Measurements from ENCODE around the gene PPP2R5E. TPM values are rescaled to one million over a fixed set of nuclear protein-coding genes. Genes with fewer than 3 reads are reported as not detected.

Gene PPP2R5E
- total RNA-seq, 6 experiments from 2014 or later: 12.5 to 34.8 (median 18.2) TPM

DNA sequence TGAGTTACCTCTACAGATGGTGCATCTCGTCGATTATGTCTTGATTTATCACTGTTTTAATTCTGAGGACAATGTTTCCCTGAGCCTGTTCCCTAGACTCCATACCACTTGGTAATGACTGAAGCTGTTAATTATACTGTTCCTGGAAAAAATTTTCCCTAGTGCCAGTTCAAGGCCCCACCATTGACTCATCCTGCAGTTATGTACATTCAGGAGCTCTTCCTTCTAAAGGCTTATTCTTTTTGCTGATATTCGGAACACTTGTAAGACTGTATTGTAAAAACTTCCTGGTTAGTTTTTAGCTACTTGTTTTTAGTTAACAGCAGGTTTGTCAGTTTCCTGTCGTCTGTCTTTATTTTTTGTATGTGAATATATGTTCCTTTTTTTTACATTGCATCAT lies 30.4 kb upstream of the PPP2R5E start:
- intact Hi-C loops (cut with DNase I): no loop called here
- Histone ChIP-seq H3K27me3 (no peaks in the 10 kb centered on the region), H3K4me1 (no peaks in the 10 kb centered on the region), H3K4me3 (no peak overlapping the region), H3K9me3 (no peaks in the 10 kb centered on the region), H3K27ac (no peak overlapping the region), H3K36me3 (no peaks in the 10 kb centered on the region)
- DNase-seq (no peak), ATAC-seq (no peak)
- 49% methylated on average over 4 of the region's 4 CpGs for WGBS (ENCODE audit: insufficient coverage, low coverage, low lambda C conversion rate, missing lambda C conversion rate)
- TF ChIP-seq, protein P1, sequence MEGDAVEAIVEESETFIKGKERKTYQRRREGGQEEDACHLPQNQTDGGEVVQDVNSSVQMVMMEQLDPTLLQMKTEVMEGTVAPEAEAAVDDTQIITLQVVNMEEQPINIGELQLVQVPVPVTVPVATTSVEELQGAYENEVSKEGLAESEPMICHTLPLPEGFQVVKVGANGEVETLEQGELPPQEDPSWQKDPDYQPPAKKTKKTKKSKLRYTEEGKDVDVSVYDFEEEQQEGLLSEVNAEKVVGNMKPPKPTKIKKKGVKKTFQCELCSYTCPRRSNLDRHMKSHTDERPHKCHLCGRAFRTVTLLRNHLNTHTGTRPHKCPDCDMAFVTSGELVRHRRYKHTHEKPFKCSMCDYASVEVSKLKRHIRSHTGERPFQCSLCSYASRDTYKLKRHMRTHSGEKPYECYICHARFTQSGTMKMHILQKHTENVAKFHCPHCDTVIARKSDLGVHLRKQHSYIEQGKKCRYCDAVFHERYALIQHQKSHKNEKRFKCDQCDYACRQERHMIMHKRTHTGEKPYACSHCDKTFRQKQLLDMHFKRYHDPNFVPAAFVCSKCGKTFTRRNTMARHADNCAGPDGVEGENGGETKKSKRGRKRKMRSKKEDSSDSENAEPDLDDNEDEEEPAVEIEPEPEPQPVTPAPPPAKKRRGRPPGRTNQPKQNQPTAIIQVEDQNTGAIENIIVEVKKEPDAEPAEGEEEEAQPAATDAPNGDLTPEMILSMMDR (IDR thresholded peaks at IDR 0.05): no peak
- no peak for TF ChIP-seq POLR2A (IDR thresholded peaks at IDR 0.05)

DNA sequence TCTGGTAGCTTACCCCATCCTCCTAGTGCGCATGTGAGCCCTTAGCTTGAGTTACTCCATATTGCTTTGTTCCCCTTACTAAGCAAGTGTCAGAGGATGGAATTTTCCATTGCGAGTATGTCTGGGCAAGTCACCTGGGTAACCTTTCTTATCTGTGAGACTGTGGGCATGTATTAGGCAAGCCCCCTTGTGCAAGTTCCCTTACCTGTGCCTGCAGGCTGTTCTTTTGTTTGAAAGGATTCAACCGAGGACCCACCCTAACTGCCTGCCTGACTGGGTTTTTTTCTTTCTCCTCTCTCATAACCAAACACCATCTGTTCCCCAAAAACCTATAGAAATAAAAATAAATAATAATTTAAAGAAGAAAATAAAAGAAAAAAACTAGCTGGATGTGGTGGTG lies 22.3 kb upstream of the PPP2R5E start:
- Histone ChIP-seq H3K36me3 (no peaks in the 10 kb centered on the region), H3K9me3 (no peaks in the 10 kb centered on the region), H3K27ac (no peak overlapping the region), H3K4me3 (no peak overlapping the region), H3K4me1 (no peaks in the 10 kb centered on the region), H3K27me3 (no peaks in the 10 kb centered on the region)
- ATAC-seq (no peak), DNase-seq (no peak)
- TF ChIP-seq, protein P1 (IDR thresholded peaks at IDR 0.05): no peak
- no peak for TF ChIP-seq POLR2A (IDR thresholded peaks at IDR 0.05)
- 74% methylated on average over 3 of the region's 3 CpGs for WGBS (ENCODE audit: insufficient coverage, low coverage, low lambda C conversion rate, missing lambda C conversion rate)
- intact Hi-C loops (cut with DNase I): no loop called here

DNA sequence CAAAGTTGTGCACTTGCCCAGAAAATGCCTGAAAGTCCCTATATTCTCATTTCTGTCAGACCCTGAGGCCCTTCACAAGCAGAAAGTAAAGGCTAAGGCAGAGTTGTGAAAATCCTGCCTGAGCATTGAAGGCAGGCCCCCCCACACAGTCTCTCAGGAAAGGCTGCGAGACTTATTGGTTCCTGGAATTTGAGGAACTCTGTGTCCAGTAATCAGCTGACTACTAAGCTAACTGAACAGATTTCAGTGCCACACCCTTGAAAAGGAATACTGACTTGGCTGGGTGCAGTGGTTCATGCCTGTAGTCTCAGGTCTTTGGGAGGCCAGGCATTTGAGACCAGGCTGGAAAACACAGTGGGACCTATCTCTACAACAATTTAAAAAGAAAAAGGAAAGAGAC lies 21.1 kb upstream of the PPP2R5E start:
- H3K9me3 ChIP-seq: no peaks in the 10 kb centered on the region
- no peaks in the 10 kb centered on the region for H3K4me1 ChIP-seq
- ATAC-seq (peak; percentile 36 to 68 (median 49)), DNase-seq (no peak)
- no peak overlapping the region for H3K4me3 ChIP-seq
- H3K27me3 ChIP-seq: no peaks in the 10 kb centered on the region
- WGBS (ENCODE audit: insufficient coverage, low coverage, low lambda C conversion rate, missing lambda C conversion rate): 40% methylated on average over 1 of the region's 1 CpG
- no peaks in the 10 kb centered on the region for H3K36me3 ChIP-seq
- TF ChIP-seq POLR2A (IDR thresholded peaks at IDR 0.05): no peak
- TF ChIP-seq, protein P1 (IDR thresholded peaks at IDR 0.05): no peak
- H3K27ac ChIP-seq: no peak overlapping the region
- intact Hi-C loops (cut with DNase I): no loop called here

DNA sequence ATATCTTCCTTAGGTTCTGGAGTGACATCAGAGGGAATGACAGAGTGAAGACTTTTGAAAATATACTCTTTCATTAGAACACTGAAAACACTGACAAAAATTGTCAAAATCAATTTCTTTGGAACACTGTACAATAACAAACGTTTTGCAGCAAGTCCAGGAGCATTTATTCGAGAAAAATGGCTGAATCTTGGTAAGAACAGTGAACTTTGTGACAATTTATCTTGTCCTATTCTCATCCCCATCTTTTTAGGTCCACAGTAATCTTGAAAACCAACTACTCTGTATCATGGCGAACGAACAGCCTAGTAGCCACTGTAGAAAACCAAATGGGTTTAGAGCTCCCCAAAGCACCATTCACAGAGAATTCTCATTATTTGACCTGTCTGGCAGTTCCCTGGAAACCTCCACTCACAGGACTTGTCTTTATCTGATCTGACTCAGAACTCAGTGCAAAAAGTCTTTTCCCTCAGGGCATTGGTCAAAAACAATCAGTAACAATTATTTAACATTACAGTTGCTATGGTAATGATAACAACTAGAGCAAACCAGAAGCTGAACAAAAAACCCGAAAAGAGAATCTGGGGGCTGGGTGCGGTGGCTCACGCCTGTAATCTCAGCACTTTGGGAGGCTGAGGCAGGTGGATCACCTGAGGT lies 20.3 kb upstream of the PPP2R5E start:
- H3K4me3 ChIP-seq: no peak overlapping the region
- DNase-seq: no peak
- TF ChIP-seq, protein P1 (IDR thresholded peaks at IDR 0.05): no peak
- TF ChIP-seq POLR2A (IDR thresholded peaks at IDR 0.05): no peak
- ATAC-seq: no peak
- no peaks in the 10 kb centered on the region for H3K9me3 ChIP-seq
- intact Hi-C loops (cut with DNase I): no loop called here
- 70% methylated on average over 7 of the region's 7 CpGs for WGBS (ENCODE audit: insufficient coverage, low coverage, low lambda C conversion rate, missing lambda C conversion rate)
- H3K36me3 ChIP-seq: no peaks in the 10 kb centered on the region
- no peak overlapping the region for H3K27ac ChIP-seq
- H3K4me1 ChIP-seq: no peaks in the 10 kb centered on the region
- no peaks in the 10 kb centered on the region for H3K27me3 ChIP-seq

Data from right lobe of liver (tissue), 6 donors.